ENCODE results near the gene CRYL1. TPM values are rescaled to one million over a fixed set of nuclear protein-coding genes. Genes with fewer than 3 reads are reported as not detected.

CRYL1 gene
- total RNA-seq, 2 donors from 2014 or later = 14.5 to 32.2 TPM

- Histone ChIP-seq H3K36me3 (replicated peaks in 1 of 2; ENCODE audit: insufficient read depth in 1 of 2, low read depth in 2 of 2) (no peaks in the 10 kb centered on the region), H3K27ac (no peak overlapping the region), H3K9me3 (no peaks in the 10 kb centered on the region), H3K4me3 (no peak overlapping the region), H3K4me1 (no peaks in the 10 kb centered on the region), H3K27me3 (no peaks in the 10 kb centered on the region)
- no peak for TF ChIP-seq POLR2A (IDR thresholded peaks at IDR 0.05)
- DNase-seq (no peak), ATAC-seq (no peak)
- 61 to 70% methylated on average over 2 of the region's 2 CpGs for WGBS, 2 donors
- intact Hi-C loops (cut with DNase I) = no loop called here
Measured at GRCh38 chr13:20383058-20383457, 142.6 kb downstream of the CRYL1 start.

- H3K36me3 ChIP-seq (replicated peaks in 1 of 2; ENCODE audit: insufficient read depth in 1 of 2, low read depth in 2 of 2) = no peaks in the 10 kb centered on the region
- H3K9me3 ChIP-seq = no peaks in the 10 kb centered on the region
- H3K27me3 ChIP-seq = no peaks in the 10 kb centered on the region
- ATAC-seq (no peak), DNase-seq (no peak)
- intact Hi-C loops (cut with DNase I) = no loop called here
- H3K4me3 ChIP-seq = no peak overlapping the region
- TF ChIP-seq CTCF (IDR thresholded peaks at IDR 0.05) = no peak
- TF ChIP-seq POLR2A (IDR thresholded peaks at IDR 0.05) = no peak
- 71 to 80% methylated on average over 3 of the region's 3 CpGs for WGBS, 2 donors
- H3K4me1 ChIP-seq = no peaks in the 10 kb centered on the region
- no peak overlapping the region for H3K27ac ChIP-seq
Measured at GRCh38 chr13:20381401-20381800, 144.3 kb downstream of the CRYL1 start.

GRCh38 chr13:20378721-20379120 is 146.9 kb downstream of the CRYL1 start:
- DNase-seq (no peak), ATAC-seq (no peak)
- no peak overlapping the region for H3K4me3 ChIP-seq
- H3K4me1 ChIP-seq = no peaks in the 10 kb centered on the region
- H3K27me3 ChIP-seq = no peaks in the 10 kb centered on the region
- intact Hi-C loops (cut with DNase I) = no loop called here
- no peak overlapping the region for H3K27ac ChIP-seq
- TF ChIP-seq CTCF (IDR thresholded peaks at IDR 0.05) (no peak), POLR2A (IDR thresholded peaks at IDR 0.05) (no peak)
- no peaks in the 10 kb centered on the region for H3K36me3 ChIP-seq (replicated peaks in 1 of 2; ENCODE audit: insufficient read depth in 1 of 2, low read depth in 2 of 2)
- 55 to 70% methylated on average over 5 to 6 of the region's 6 CpGs for WGBS, 2 donors
- H3K9me3 ChIP-seq = no peaks in the 10 kb centered on the region

GRCh38 chr13:20377720-20378119 is 147.9 kb downstream of the CRYL1 start:
- TF ChIP-seq POLR2A (IDR thresholded peaks at IDR 0.05) (no peak), CTCF (IDR thresholded peaks at IDR 0.05) (no peak)
- H3K4me1 ChIP-seq = no peaks in the 10 kb centered on the region
- 67 to 73% methylated on average over 6 of the region's 6 CpGs for WGBS, 2 donors
- no peak overlapping the region for H3K27ac ChIP-seq
- no peaks in the 10 kb centered on the region for H3K36me3 ChIP-seq (replicated peaks in 1 of 2; ENCODE audit: insufficient read depth in 1 of 2, low read depth in 2 of 2)
- ATAC-seq (no peak), DNase-seq (no peak)
- no peak overlapping the region for H3K4me3 ChIP-seq
- no peaks in the 10 kb centered on the region for H3K27me3 ChIP-seq
- no peaks in the 10 kb centered on the region for H3K9me3 ChIP-seq
- intact Hi-C loops (cut with DNase I) = no loop called here

- no peaks in the 10 kb centered on the region for H3K27me3 ChIP-seq
- intact Hi-C loops (cut with DNase I) = no loop called here
- no peak for DNase-seq
- TF ChIP-seq POLR2A (IDR thresholded peaks at IDR 0.05) (no peak), CTCF (IDR thresholded peaks at IDR 0.05) (no peak)
- H3K9me3 ChIP-seq = no peaks in the 10 kb centered on the region
- no peak for ATAC-seq
- no peak overlapping the region for H3K27ac ChIP-seq
- H3K4me1 ChIP-seq = no peaks in the 10 kb centered on the region
- H3K36me3 ChIP-seq (replicated peaks in 1 of 2; ENCODE audit: insufficient read depth in 1 of 2, low read depth in 2 of 2) = no peaks in the 10 kb centered on the region
- 93 to 94% methylated on average over 5 to 6 of the region's 6 CpGs for WGBS, 2 donors
- no peak overlapping the region for H3K4me3 ChIP-seq
Measured at GRCh38 chr13:20375871-20376270, 149.8 kb downstream of the CRYL1 start.
